Osteocyte (in vitro differentiated cells): ENCODE measurements around the gene ZIC1. TPM values are rescaled to one million over a fixed set of nuclear protein-coding genes. Genes with fewer than 3 reads are reported as not detected.

Experiments
- DNase-seq: peaks from one replicate; pipeline ENCODE4 v3.0.0; 2021; ENCODE audit warnings: mixed read lengths; ENCODE audit not compliant: unreplicated experiment; ENCODE audit errors: extremely low spot score
- H3K27ac Mint-ChIP-seq: one replicate; pipeline ENCODE4 v1.8.0; 2021; ENCODE audit warnings: mild to moderate bottlenecking, mixed read lengths; ENCODE audit not compliant: unreplicated experiment
- H3K27me3 Mint-ChIP-seq: one replicate; pipeline ENCODE4 v1.8.0; 2021; ENCODE audit warnings: mixed read lengths; ENCODE audit not compliant: unreplicated experiment
- H3K36me3 Mint-ChIP-seq: one replicate; pipeline ENCODE4 v1.8.0; 2021; ENCODE audit warnings: mixed read lengths; ENCODE audit not compliant: unreplicated experiment
- H3K4me1 Mint-ChIP-seq: one replicate; pipeline ENCODE4 v1.8.0; 2021; ENCODE audit warnings: mixed read lengths; ENCODE audit not compliant: unreplicated experiment
- H3K4me3 Mint-ChIP-seq: one replicate; pipeline ENCODE4 v1.8.0; 2021; ENCODE audit warnings: mild to moderate bottlenecking, moderate library complexity, mixed read lengths; ENCODE audit not compliant: unreplicated experiment
- H3K9me3 Mint-ChIP-seq: one replicate; pipeline ENCODE4 v1.8.0; 2021; ENCODE audit warnings: mixed read lengths; ENCODE audit not compliant: unreplicated experiment
- total RNA-seq: library from RNA; stranded (reverse); gene quantifications from 2 replicates; pipeline ENCODE4 v1.2.1, GENCODE V29; 2021
- TF ChIP-seq, protein P1 (sequence below): fragments of 200-600 bp; sonication (generic); IDR thresholded peaks from 2 replicates; pipeline ENCODE4 v1.5.0; 2021; ENCODE audit warnings: antibody characterized with exemption, mild to moderate bottlenecking, moderate library complexity

Gene ZIC1
- total RNA-seq, 1 donor from 2014 or later = 89.9 TPM

DNA sequence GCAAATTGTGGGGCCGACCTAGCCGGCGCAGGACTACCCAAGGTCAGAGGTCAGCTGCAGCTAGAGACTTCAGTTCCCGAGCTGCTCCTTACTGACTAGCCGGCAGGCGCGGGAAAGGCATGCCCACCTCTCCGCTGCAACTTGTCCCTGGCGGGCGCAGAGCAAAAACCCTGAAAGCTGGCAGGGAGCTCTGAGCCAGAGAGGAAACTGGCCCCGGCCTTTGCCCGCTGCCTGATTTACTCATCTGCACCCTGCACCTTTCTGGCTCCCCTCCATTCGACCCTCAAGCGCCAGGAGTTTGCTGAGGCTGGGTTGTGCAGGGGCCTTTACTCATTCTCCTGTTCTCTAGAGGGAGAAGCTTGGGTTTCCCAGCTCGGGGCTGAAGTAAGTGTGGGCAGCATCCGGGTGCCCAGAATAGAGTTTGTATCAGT, 4.3 kb upstream of the ZIC1 start:
- Mint-ChIP-seq H3K36me3 (no peaks in the 10 kb centered on the region), H3K4me1 (peaks cover 71% of the 10 kb centered on the region), H3K4me3 (no peak overlapping the region), H3K27me3 (no peaks in the 10 kb centered on the region), H3K27ac (no peak overlapping the region), H3K9me3 (no peaks in the 10 kb centered on the region)
- TF ChIP-seq, protein P1, sequence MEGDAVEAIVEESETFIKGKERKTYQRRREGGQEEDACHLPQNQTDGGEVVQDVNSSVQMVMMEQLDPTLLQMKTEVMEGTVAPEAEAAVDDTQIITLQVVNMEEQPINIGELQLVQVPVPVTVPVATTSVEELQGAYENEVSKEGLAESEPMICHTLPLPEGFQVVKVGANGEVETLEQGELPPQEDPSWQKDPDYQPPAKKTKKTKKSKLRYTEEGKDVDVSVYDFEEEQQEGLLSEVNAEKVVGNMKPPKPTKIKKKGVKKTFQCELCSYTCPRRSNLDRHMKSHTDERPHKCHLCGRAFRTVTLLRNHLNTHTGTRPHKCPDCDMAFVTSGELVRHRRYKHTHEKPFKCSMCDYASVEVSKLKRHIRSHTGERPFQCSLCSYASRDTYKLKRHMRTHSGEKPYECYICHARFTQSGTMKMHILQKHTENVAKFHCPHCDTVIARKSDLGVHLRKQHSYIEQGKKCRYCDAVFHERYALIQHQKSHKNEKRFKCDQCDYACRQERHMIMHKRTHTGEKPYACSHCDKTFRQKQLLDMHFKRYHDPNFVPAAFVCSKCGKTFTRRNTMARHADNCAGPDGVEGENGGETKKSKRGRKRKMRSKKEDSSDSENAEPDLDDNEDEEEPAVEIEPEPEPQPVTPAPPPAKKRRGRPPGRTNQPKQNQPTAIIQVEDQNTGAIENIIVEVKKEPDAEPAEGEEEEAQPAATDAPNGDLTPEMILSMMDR = no peak
- DNase-seq = no peak

DNA sequence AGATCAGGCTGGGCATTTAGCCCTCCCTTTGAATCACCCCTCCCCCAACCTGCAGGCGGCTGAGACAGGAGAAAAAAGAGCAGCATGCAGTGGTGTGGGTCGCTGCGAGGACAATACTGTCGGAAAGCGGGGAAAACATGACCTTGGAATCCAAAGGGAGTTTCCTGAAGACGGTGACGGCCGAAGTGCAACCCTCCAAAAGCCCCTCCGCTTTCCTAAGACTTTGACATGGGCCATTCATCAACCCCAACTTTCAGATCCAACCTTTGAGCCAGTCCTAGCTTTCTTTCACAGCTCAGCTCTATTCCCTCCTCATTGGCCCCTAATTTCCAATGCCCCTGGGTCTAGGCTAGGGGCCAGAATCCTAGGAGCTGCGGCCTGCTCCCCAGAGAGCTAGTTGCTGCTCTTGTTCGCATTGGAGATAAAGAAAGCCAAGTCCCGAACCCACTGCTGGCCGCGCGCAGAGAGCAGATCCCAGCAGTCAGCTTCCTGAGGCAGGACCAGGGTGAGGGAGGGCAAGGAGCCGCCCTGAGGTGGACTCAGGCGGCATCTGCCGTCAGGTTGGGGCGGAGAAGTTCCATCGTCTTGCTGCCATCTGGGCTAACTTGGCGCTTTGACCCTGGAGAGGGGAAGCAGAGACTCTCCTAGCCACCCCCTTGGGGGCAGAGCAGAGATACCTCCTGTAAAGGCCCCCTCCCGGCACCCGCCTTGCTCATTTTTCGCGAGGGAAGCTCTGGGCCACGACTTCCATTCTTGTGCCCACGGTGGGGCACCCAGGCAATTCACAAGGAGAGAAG, 3.7 kb upstream of the ZIC1 start:
- Mint-ChIP-seq H3K27ac (peak overlapping the region; percentile 98), H3K4me3 (no peak overlapping the region), H3K36me3 (no peaks in the 10 kb centered on the region), H3K4me1 (peaks cover 67% of the 10 kb centered on the region), H3K27me3 (no peaks in the 10 kb centered on the region), H3K9me3 (no peaks in the 10 kb centered on the region)
- no peak for DNase-seq
- TF ChIP-seq, protein P1 = no peak

DNA sequence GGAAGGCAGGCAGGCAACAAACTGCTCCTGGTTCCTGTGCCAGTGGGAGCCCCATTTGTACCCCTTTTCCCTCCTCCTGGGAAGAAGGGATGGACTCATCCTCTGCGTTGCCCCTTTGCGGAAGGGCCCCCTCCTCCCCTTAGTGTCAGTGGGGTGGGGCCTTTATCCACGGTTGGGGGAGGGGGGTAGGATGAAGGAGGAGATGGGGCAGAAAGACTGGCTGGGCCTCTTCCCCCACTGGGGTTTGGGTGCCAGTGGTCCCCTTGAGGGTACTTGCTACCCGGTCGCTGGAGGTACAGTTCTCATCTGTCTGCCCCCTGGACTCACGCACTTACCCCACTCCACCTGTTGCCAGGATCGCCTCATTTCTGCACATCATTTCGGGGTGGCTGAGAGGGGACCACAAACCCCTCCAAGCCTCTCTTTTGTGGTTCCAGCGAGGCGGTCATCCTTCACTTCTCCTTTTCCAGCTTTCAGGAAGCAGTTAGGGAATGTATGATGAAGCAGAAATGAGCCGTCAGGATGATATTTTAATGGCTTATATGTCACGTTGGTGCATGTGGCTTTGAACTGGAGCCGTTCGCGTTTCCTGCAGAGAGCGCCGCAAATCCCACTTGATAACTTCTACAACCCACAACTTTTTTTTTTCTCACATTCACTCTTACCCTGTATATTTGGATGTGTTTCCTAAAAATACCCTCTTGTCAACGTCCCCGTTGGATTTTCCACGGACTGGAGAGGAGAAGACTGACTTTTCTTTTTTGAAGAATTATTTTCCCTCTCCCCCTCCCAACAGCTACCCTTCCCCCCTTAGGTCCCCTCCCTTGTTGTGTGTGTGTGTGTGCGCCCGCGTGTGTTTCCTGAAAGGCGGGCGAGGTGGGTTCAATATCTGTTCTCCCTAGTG, 2.9 kb upstream of the ZIC1 start, which contains the start of gene ZIC4:
TSS of gene ZIC4 (minus strand) at position 516 of the 904 bp plus-strand sequence. CDS start 3,746 bp downstream, outside the sequence.
- no peaks in the 10 kb centered on the region for H3K27me3 Mint-ChIP-seq
- DNase-seq = no peak
- H3K36me3 Mint-ChIP-seq = peaks cover 7% of the 10 kb centered on the region
- peak within 1 kb of the TSS; percentile 85 for H3K4me3 Mint-ChIP-seq
- peaks cover 58% of the 10 kb centered on the region for H3K4me1 Mint-ChIP-seq
- H3K9me3 Mint-ChIP-seq = no peaks in the 10 kb centered on the region
- TF ChIP-seq, protein P1 = no peak
- peak within 1 kb of the TSS; percentile 98 for H3K27ac Mint-ChIP-seq

- H3K27ac Mint-ChIP-seq = peak overlapping the region; percentile 98
- TF ChIP-seq, protein P1 = no peak
- no peaks in the 10 kb centered on the region for H3K27me3 Mint-ChIP-seq
- no peak for DNase-seq
- peaks cover 50% of the 10 kb centered on the region for H3K4me1 Mint-ChIP-seq
- no peaks in the 10 kb centered on the region for H3K9me3 Mint-ChIP-seq
- H3K36me3 Mint-ChIP-seq = peaks cover 13% of the 10 kb centered on the region
- H3K4me3 Mint-ChIP-seq = peak overlapping the region; percentile 85
Measured at GRCh38 chr3:147407114-147407497, 2.1 kb upstream of the ZIC1 start.
